ENCODE measurements around the gene ENOX1.
A peak's percentile ranks its signal among the peaks of the same experiment; 100 is the strongest.

ENOX1 gene

GRCh38 chr13:43596924-43597598 lies 189.7 kb downstream of the ENOX1 start:
- H2AFZ ChIP-seq (ENCODE audit: low read depth, low read length): no peak overlapping the region
- H4K20me1 ChIP-seq (ENCODE audit: insufficient read depth, low read length): no peaks in the 10 kb centered on the region
- H3K4me2 ChIP-seq (ENCODE audit: low read length): no peak overlapping the region
- no peaks in the 10 kb centered on the region for H3K36me3 ChIP-seq (replicated peaks; ENCODE audit: low read depth, low read length)
- H3K79me2 ChIP-seq (ENCODE audit: low read length): no peaks in the 10 kb centered on the region
- no peak overlapping the region for H3K4me3 ChIP-seq (ENCODE audit: low read length)
- no peaks in the 10 kb centered on the region for H3K4me1 ChIP-seq (ENCODE audit: low read length)
- no peak overlapping the region for H3K27ac ChIP-seq (ENCODE audit: low read length)
- no peaks in the 10 kb centered on the region for H3K9me3 ChIP-seq (ENCODE audit: insufficient read depth, low read length)
- no peak overlapping the region for H3K9ac ChIP-seq (ENCODE audit: low read length)
- H3K27me3 ChIP-seq (ENCODE audit: low read depth, low read length): no peaks in the 10 kb centered on the region
- no peak for TF ChIP-seq EZH2phosphoT487 (IDR thresholded peaks at IDR 0.05; ENCODE audit: low read depth)
- TF ChIP-seq, protein P1, sequence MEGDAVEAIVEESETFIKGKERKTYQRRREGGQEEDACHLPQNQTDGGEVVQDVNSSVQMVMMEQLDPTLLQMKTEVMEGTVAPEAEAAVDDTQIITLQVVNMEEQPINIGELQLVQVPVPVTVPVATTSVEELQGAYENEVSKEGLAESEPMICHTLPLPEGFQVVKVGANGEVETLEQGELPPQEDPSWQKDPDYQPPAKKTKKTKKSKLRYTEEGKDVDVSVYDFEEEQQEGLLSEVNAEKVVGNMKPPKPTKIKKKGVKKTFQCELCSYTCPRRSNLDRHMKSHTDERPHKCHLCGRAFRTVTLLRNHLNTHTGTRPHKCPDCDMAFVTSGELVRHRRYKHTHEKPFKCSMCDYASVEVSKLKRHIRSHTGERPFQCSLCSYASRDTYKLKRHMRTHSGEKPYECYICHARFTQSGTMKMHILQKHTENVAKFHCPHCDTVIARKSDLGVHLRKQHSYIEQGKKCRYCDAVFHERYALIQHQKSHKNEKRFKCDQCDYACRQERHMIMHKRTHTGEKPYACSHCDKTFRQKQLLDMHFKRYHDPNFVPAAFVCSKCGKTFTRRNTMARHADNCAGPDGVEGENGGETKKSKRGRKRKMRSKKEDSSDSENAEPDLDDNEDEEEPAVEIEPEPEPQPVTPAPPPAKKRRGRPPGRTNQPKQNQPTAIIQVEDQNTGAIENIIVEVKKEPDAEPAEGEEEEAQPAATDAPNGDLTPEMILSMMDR (IDR thresholded peaks at IDR 0.05; ENCODE audit: low read depth, low read length): no peak

DNA sequence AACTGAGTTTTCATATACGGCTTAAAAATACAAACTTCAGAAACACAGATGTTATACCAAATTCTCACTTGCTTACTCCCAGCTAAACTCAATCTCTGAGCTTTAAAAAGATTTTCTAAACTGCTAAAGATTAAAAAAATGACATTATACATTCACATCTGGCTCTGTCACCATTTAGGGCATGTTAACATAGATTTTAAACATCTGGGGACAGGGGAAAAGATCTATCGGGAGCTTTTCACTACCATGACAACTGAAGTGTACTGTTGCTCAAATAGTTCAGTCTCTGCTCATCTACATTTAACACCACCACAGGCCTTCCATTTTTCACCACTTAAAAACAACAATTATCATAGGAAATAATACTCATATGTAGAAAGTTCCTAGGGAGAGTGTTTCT lies 190.8 kb downstream of the ENOX1 start:
- no peaks in the 10 kb centered on the region for H3K79me2 ChIP-seq (ENCODE audit: low read length)
- no peak overlapping the region for H3K27ac ChIP-seq (ENCODE audit: low read length)
- H3K9ac ChIP-seq (ENCODE audit: low read length): no peak overlapping the region
- no peak overlapping the region for H3K4me3 ChIP-seq (ENCODE audit: low read length)
- no peaks in the 10 kb centered on the region for H3K27me3 ChIP-seq (ENCODE audit: low read depth, low read length)
- no peaks in the 10 kb centered on the region for H3K4me1 ChIP-seq (ENCODE audit: low read length)
- no peak overlapping the region for H2AFZ ChIP-seq (ENCODE audit: low read depth, low read length)
- H4K20me1 ChIP-seq (ENCODE audit: insufficient read depth, low read length): no peaks in the 10 kb centered on the region
- H3K4me2 ChIP-seq (ENCODE audit: low read length): no peak overlapping the region
- H3K9me3 ChIP-seq (ENCODE audit: insufficient read depth, low read length): no peaks in the 10 kb centered on the region
- no peak for TF ChIP-seq EZH2phosphoT487 (IDR thresholded peaks at IDR 0.05; ENCODE audit: low read depth)
- TF ChIP-seq, protein P1 (IDR thresholded peaks at IDR 0.05; ENCODE audit: low read depth, low read length): no peak
- no peaks in the 10 kb centered on the region for H3K36me3 ChIP-seq (replicated peaks; ENCODE audit: low read depth, low read length)

- H3K4me2 ChIP-seq (ENCODE audit: low read length): no peak overlapping the region
- no peak overlapping the region for H2AFZ ChIP-seq (ENCODE audit: low read depth, low read length)
- H4K20me1 ChIP-seq (ENCODE audit: insufficient read depth, low read length): no peaks in the 10 kb centered on the region
- H3K27me3 ChIP-seq (ENCODE audit: low read depth, low read length): no peaks in the 10 kb centered on the region
- H3K27ac ChIP-seq (ENCODE audit: low read length): no peak overlapping the region
- peaks cover 18% of the 10 kb centered on the region for H3K4me1 ChIP-seq (ENCODE audit: low read length)
- H3K9me3 ChIP-seq (ENCODE audit: insufficient read depth, low read length): no peaks in the 10 kb centered on the region
- no peak for TF ChIP-seq EZH2phosphoT487 (IDR thresholded peaks at IDR 0.05; ENCODE audit: low read depth)
- TF ChIP-seq, protein P1 (IDR thresholded peaks at IDR 0.05; ENCODE audit: low read depth, low read length): no peak
- no peak overlapping the region for H3K4me3 ChIP-seq (ENCODE audit: low read length)
- no peaks in the 10 kb centered on the region for H3K79me2 ChIP-seq (ENCODE audit: low read length)
- H3K36me3 ChIP-seq (replicated peaks; ENCODE audit: low read depth, low read length): no peaks in the 10 kb centered on the region
- H3K9ac ChIP-seq (ENCODE audit: low read length): no peak overlapping the region
Observed at GRCh38 chr13:43587376-43587775, 199.4 kb downstream of the ENOX1 start.

- Histone ChIP-seq H3K4me2 (ENCODE audit: low read length) (peak overlapping the region; percentile 63), H3K9ac (ENCODE audit: low read length) (no peak overlapping the region), H3K27ac (ENCODE audit: low read length) (no peak overlapping the region), H4K20me1 (ENCODE audit: insufficient read depth, low read length) (no peaks in the 10 kb centered on the region), H2AFZ (ENCODE audit: low read depth, low read length) (no peak overlapping the region), H3K36me3 (replicated peaks; ENCODE audit: low read depth, low read length) (no peaks in the 10 kb centered on the region), H3K79me2 (ENCODE audit: low read length) (no peaks in the 10 kb centered on the region), H3K4me3 (ENCODE audit: low read length) (no peak overlapping the region), H3K9me3 (ENCODE audit: insufficient read depth, low read length) (no peaks in the 10 kb centered on the region), H3K27me3 (ENCODE audit: low read depth, low read length) (no peaks in the 10 kb centered on the region), H3K4me1 (ENCODE audit: low read length) (peaks cover 18% of the 10 kb centered on the region)
- TF ChIP-seq, protein P1 (IDR thresholded peaks at IDR 0.05; ENCODE audit: low read depth, low read length): no peak
- no peak for TF ChIP-seq EZH2phosphoT487 (IDR thresholded peaks at IDR 0.05; ENCODE audit: low read depth)
Observed at GRCh38 chr13:43584751-43585150, 202.0 kb downstream of the ENOX1 start.
